Activated CD8-positive, alpha-beta T cell treated with anti-CD3 and anti-CD28 coated beads for 36 hours (primary cell): Measurements from ENCODE around the gene CARD9. TPM values are rescaled to one million over a fixed set of nuclear protein-coding genes. Genes with fewer than 3 reads are reported as not detected.

Experiments used
- ATAC-seq: fragments of 200-7000 bp; cut with Tn5 transposase; one replicate; pipeline ENCODE4 v1.10.0; 2021; ENCODE audit warnings: mild to moderate bottlenecking, moderate library complexity
- CTCF ChIA-PET: fragments of 350-600 bp; sonication (Branson Sonifier 250); formaldehyde crosslinking; loops from one replicate; lab custom pipeline; 2021; ENCODE audit warnings: antibody characterized with exemption; lab: Charles Lee
- POLR2A ChIA-PET: fragments of 350-600 bp; sonication (Branson Sonifier 250); formaldehyde crosslinking; loops from one replicate; lab custom pipeline; 2021; ENCODE audit warnings: antibody characterized with exemption; lab: Charles Lee
- DNase-seq: peaks from one replicate; pipeline ENCODE4 v3.0.0-alpha.2; 2020
- H3K27ac Mint-ChIP-seq: one replicate; pipeline ENCODE4 v1.8.0; 2021; ENCODE audit warnings: mild to moderate bottlenecking, mixed read lengths
- H3K27me3 Mint-ChIP-seq: one replicate; pipeline ENCODE4 v1.8.0; 2021; ENCODE audit warnings: mixed read lengths
- H3K36me3 Mint-ChIP-seq: one replicate; pipeline ENCODE4 v1.8.0; 2021; ENCODE audit warnings: low read depth, mixed read lengths
- H3K4me1 Mint-ChIP-seq: one replicate; pipeline ENCODE4 v1.8.0; 2021; ENCODE audit warnings: low read depth, mixed read lengths
- H3K4me3 Mint-ChIP-seq: one replicate; pipeline ENCODE4 v1.8.0; 2021; ENCODE audit warnings: mild to moderate bottlenecking, moderate library complexity, mixed read lengths
- H3K9me3 Mint-ChIP-seq: one replicate; pipeline ENCODE4 v1.8.0; 2021; ENCODE audit warnings: mixed read lengths
- CTCF ChIP-seq: fragments of 200-600 bp; IDR thresholded peaks from one replicate; pipeline ENCODE4 v1.8.0; 2022; ENCODE audit warnings: antibody characterized with exemption, mild to moderate bottlenecking
- intact Hi-C: fragments of 100-400 bp; cut with micrococcal nuclease; formaldehyde crosslinking; loops from one replicate; pipeline ENCODE4 v1.10.0; 2022
- total RNA-seq, 2 experiments: library from RNA; stranded (reverse); gene quantifications; one replicate each; pipeline ENCODE4 v1.2.3, GENCODE V29; 2021

The CARD9 gene
- total RNA-seq, 2 experiments from 2014 or later: 6.8 to 7.1 TPM

GRCh38 chr9:136375096-136375495 is 1.6 kb upstream of the CARD9 start:
- ChIA-PET CTCF (interaction anchor here (1.0 kb wide), 1 partner anchor 12 kb away, joined by 3 read pairs; the partner anchor contains the start of gene DNLZ), POLR2A (interaction anchor here (1.0 to 2.3 kb wide), 5 partner anchors 9 to 19 kb away, joined by 3 to 10 read pairs (median 6); no protein-coding TSS in a partner anchor)
- Mint-ChIP-seq H3K4me3 (no peak overlapping the region), H3K36me3 (peaks cover 6% of the 10 kb centered on the region), H3K4me1 (peaks cover 8% of the 10 kb centered on the region), H3K27me3 (no peaks in the 10 kb centered on the region), H3K27ac (no peak overlapping the region), H3K9me3 (no peaks in the 10 kb centered on the region)
- no peak for TF ChIP-seq CTCF
- DNase-seq (no peak), ATAC-seq (no peak)
- intact Hi-C loops: no loop called here

- POLR2A ChIA-PET: interaction anchor here (1.0 to 3.2 kb wide), 7 partner anchors 8 to 97 kb away, joined by 3 to 14 read pairs (median 6); partner anchors contain the start of gene DNLZ
- H3K4me3 Mint-ChIP-seq: peak overlapping the region; percentile 19
- no peaks in the 10 kb centered on the region for H3K9me3 Mint-ChIP-seq
- H3K4me1 Mint-ChIP-seq: peaks cover 8% of the 10 kb centered on the region
- peaks cover 6% of the 10 kb centered on the region for H3K36me3 Mint-ChIP-seq
- CTCF ChIA-PET: no interaction called here
- ATAC-seq: no peak
- TF ChIP-seq CTCF: no peak
- intact Hi-C loops: no loop called here
- no peaks in the 10 kb centered on the region for H3K27me3 Mint-ChIP-seq
- H3K27ac Mint-ChIP-seq: no peak overlapping the region
- DNase-seq: no peak
These were observed 710 bp upstream of the CARD9 start for GRCh38 chr9:136374183-136374575.

GRCh38 chr9:136372561-136373299 is 739 bp downstream of the CARD9 start:
- peak overlapping the region; percentile 72 for H3K4me3 Mint-ChIP-seq
- H3K36me3 Mint-ChIP-seq: peaks cover 5% of the 10 kb centered on the region
- ATAC-seq: peak; percentile 21

GRCh38 chr9:136372006-136372405 is 1.5 kb downstream of the CARD9 start:
- H3K4me3 Mint-ChIP-seq: peak overlapping the region; percentile 72
- DNase-seq (no peak), ATAC-seq (no peak)
- no peaks in the 10 kb centered on the region for H3K9me3 Mint-ChIP-seq
- H3K27me3 Mint-ChIP-seq: no peaks in the 10 kb centered on the region
- peaks cover 5% of the 10 kb centered on the region for H3K36me3 Mint-ChIP-seq
- intact Hi-C loops: no loop called here
- no peak overlapping the region for H3K27ac Mint-ChIP-seq
- H3K4me1 Mint-ChIP-seq: peaks cover 8% of the 10 kb centered on the region
- CTCF ChIA-PET: interaction anchor here (0.8 to 1.2 kb wide), 2 partner anchors 13 to 26 kb away, joined by 3 read pairs; no protein-coding TSS in a partner anchor
- POLR2A ChIA-PET: interaction anchor here (3.2 kb wide), 1 partner anchor 9 kb away, joined by 14 read pairs; the partner anchor contains the start of gene DNLZ
- TF ChIP-seq CTCF: no peak

More at GRCh38 chr9:136372561-136373299, 739 bp downstream of the CARD9 start:
- peak; percentile 23 for DNase-seq
- H3K27ac Mint-ChIP-seq: no peak overlapping the region
- H3K9me3 Mint-ChIP-seq: no peaks in the 10 kb centered on the region
- H3K4me1 Mint-ChIP-seq: peaks cover 8% of the 10 kb centered on the region
- H3K27me3 Mint-ChIP-seq: no peaks in the 10 kb centered on the region
- ChIA-PET CTCF (interaction anchor here (0.8 to 1.2 kb wide), 2 partner anchors 12 to 25 kb away, joined by 3 read pairs; no protein-coding TSS in a partner anchor), POLR2A (interaction anchor here (3.2 kb wide), 1 partner anchor 9 kb away, joined by 14 read pairs; the partner anchor contains the start of gene DNLZ)
- intact Hi-C loops: no loop called here
- TF ChIP-seq CTCF: no peak

GRCh38 chr9:136371533-136371880 is 2.0 kb downstream of the CARD9 start:
- Mint-ChIP-seq H3K27ac (no peak overlapping the region), H3K9me3 (no peaks in the 10 kb centered on the region), H3K4me3 (no peak overlapping the region), H3K36me3 (peaks cover 5% of the 10 kb centered on the region), H3K4me1 (peaks cover 8% of the 10 kb centered on the region), H3K27me3 (no peaks in the 10 kb centered on the region)
- POLR2A ChIA-PET: interaction anchor here (1.6 to 3.2 kb wide), 2 partner anchors 8 to 25 kb away, joined by 5 to 14 read pairs; partner anchors contain the start of gene DNLZ
- CTCF ChIA-PET: no interaction called here
- no peak for TF ChIP-seq CTCF
- intact Hi-C loops: no loop called here
- ATAC-seq (no peak), DNase-seq (no peak)
